IMR-90 (cell line): Measurements from ENCODE around the gene PGBD5. TPM values are rescaled to one million over a fixed set of nuclear protein-coding genes. Genes with fewer than 3 reads are reported as not detected.

ENCODE experiments used
- ATAC-seq: fragments of 200-7000 bp; cut with Tn5 transposase; 2 replicates; pipeline ENCODE4 v1.9.1; 2020; ENCODE audit warnings: low read depth, mild to moderate bottlenecking, moderate library complexity
- BruUV-seq: library from RNA; stranded (reverse); fragments of 400-500 nt; replicated peaks from 2 replicates; lab custom pipeline; 2021; lab: Mats Ljungman, UMichigan
- CTCF ChIA-PET: fragments of 300-600 bp; formaldehyde crosslinking; extraction: SDS; loops from one replicate; lab custom pipeline; 2021; ENCODE audit warnings: antibody characterized with exemption; lab: Yijun Ruan, JAX
- POLR2A ChIA-PET: fragments of 300-600 bp; sonication (Branson Sonifier 250); formaldehyde crosslinking; loops from one replicate; lab custom pipeline; 2022; ENCODE audit warnings: antibody characterized with exemption; ENCODE audit not compliant: unreplicated experiment; lab: Charles Lee
- DNase-seq: peaks from one replicate; pipeline ENCODE4 v3.0.0; 2013
- H2AFZ ChIP-seq: replicated peaks from 2 replicates; pipeline ENCODE3; 2013; ENCODE audit warnings: low read length, mild to moderate bottlenecking; ENCODE audit not compliant: poor library complexity
- H2AK5ac ChIP-seq: 2 replicates; pipeline ENCODE4 v1.6.1; 2013; ENCODE audit warnings: low read depth, low read length, inconsistent platforms
- H2AK9ac ChIP-seq: replicated peaks from 2 replicates; pipeline ENCODE3; 2013; ENCODE audit warnings: mild to moderate bottlenecking, low read depth, low read length, moderate library complexity; ENCODE audit not compliant: poor library complexity
- H2BK120ac ChIP-seq: 2 replicates; pipeline ENCODE4 v1.6.1; 2013; ENCODE audit warnings: low read depth, low read length, inconsistent platforms
- H2BK15ac ChIP-seq: 3 replicates; pipeline ENCODE4 v1.6.1; 2013; ENCODE audit warnings: low read depth, low read length, inconsistent platforms
- H2BK20ac ChIP-seq: 2 replicates; pipeline ENCODE4 v1.6.1; 2013; ENCODE audit warnings: low read depth, mild to moderate bottlenecking, inconsistent platforms, low read length, moderate library complexity
- H2BK5ac ChIP-seq: 2 replicates; pipeline ENCODE4 v1.6.1; 2013; ENCODE audit warnings: mild to moderate bottlenecking, low read depth, low read length, inconsistent platforms; ENCODE audit not compliant: poor library complexity, severe bottlenecking
- H3K14ac ChIP-seq: replicated peaks from 2 replicates; pipeline ENCODE4 v1.6.1; 2013; ENCODE audit warnings: low read depth, low read length, inconsistent platforms
- H3K18ac ChIP-seq: 2 replicates; pipeline ENCODE4 v1.6.1; 2013; ENCODE audit warnings: low read depth, low read length, control low read depth
- H3K23ac ChIP-seq: 2 replicates; pipeline ENCODE4 v1.6.1; 2013; ENCODE audit warnings: low read depth, low read length, inconsistent platforms
- H3K27ac ChIP-seq: 2 replicates; pipeline ENCODE4 v1.5.1; 2013; ENCODE audit warnings: mild to moderate bottlenecking, control low read depth, low read length; ENCODE audit not compliant: insufficient read depth
- H3K27me3 ChIP-seq: 2 replicates; pipeline ENCODE4 v1.6.1; 2013; ENCODE audit warnings: low read length; ENCODE audit not compliant: control insufficient read depth, insufficient read depth
- H3K36me3 ChIP-seq: 2 replicates; pipeline ENCODE4 v1.6.1; 2013; ENCODE audit warnings: low read length, mixed read lengths; ENCODE audit not compliant: control insufficient read depth, insufficient read depth
- H3K4ac ChIP-seq: 2 replicates; pipeline ENCODE4 v1.6.1; 2013; ENCODE audit warnings: low read depth, low read length, inconsistent platforms
- H3K4me1 ChIP-seq: 2 replicates; pipeline ENCODE4 v1.6.1; 2013; ENCODE audit warnings: low read length, mixed read lengths; ENCODE audit not compliant: control insufficient read depth, insufficient read depth
- H3K4me2 ChIP-seq: 2 replicates; pipeline ENCODE4 v1.6.1; 2013; ENCODE audit warnings: low read depth, mild to moderate bottlenecking, control low read depth, low read length, moderate library complexity
- H3K4me3 ChIP-seq: 2 replicates; pipeline ENCODE4 v1.5.1; 2013; ENCODE audit warnings: low read depth, mild to moderate bottlenecking, control low read depth, low read length, moderate library complexity; ENCODE audit not compliant: insufficient read depth
- H3K56ac ChIP-seq: 2 replicates; pipeline ENCODE4 v1.6.1; 2013; ENCODE audit warnings: low read length, inconsistent platforms; ENCODE audit not compliant: insufficient read depth; ENCODE audit errors: extremely low read depth
- H3K79me1 ChIP-seq, 2 experiments: 2 replicates each; pipeline ENCODE4 v1.6.1; 2013; ENCODE audit warnings: low read length in 2 of 2, inconsistent platforms in 1 of 2, low read depth in 1 of 2
- H3K9ac ChIP-seq: 2 replicates; pipeline ENCODE4 v1.6.1; 2013; ENCODE audit warnings: low read depth, low read length, control low read depth
- H3K9me1 ChIP-seq: 2 replicates; pipeline ENCODE4 v1.6.1; 2013; ENCODE audit warnings: low read length, inconsistent platforms; ENCODE audit not compliant: insufficient read depth
- H3K9me3 ChIP-seq: 2 replicates; pipeline ENCODE4 v1.6.1; 2013; ENCODE audit warnings: low read length; ENCODE audit not compliant: control insufficient read depth, insufficient read depth
- H4K20me1 ChIP-seq: 2 replicates; pipeline ENCODE4 v1.6.1; 2013; ENCODE audit warnings: low read length, inconsistent platforms; ENCODE audit not compliant: insufficient read depth
- H4K5ac ChIP-seq: 2 replicates; pipeline ENCODE4 v1.6.1; 2013; ENCODE audit warnings: mild to moderate bottlenecking, low read depth, low read length, control low read depth
- H4K8ac ChIP-seq, 2 experiments: 2 replicates each; pipeline ENCODE4 v1.6.1; 2013; ENCODE audit warnings: low read depth in 2 of 2, low read length in 2 of 2, control low read depth in 1 of 2, inconsistent platforms in 1 of 2
- H4K91ac ChIP-seq: 2 replicates; pipeline ENCODE4 v1.6.1; 2013; ENCODE audit warnings: low read depth, low read length, inconsistent platforms; ENCODE audit not compliant: insufficient read depth
- BHLHE40 ChIP-seq: fragments of 150-350 bp; IDR thresholded peaks from 2 replicates; pipeline ENCODE4 v1.6.1; 2016; ENCODE audit warnings: mild to moderate bottlenecking, low read depth, low read length
- CEBPB ChIP-seq: IDR thresholded peaks from 2 replicates; pipeline ENCODE4 v1.6.1; 2012; ENCODE audit warnings: low read depth, low read length, improper control_type of control experiment
- MAFK ChIP-seq: IDR thresholded peaks from 2 replicates; pipeline ENCODE4 v1.6.1; 2012; ENCODE audit warnings: low read depth, low read length, improper control_type of control experiment
- MAZ ChIP-seq: IDR thresholded peaks from 2 replicates; pipeline ENCODE4 v1.6.1; 2012; ENCODE audit warnings: low read depth, mild to moderate bottlenecking, low read length, improper control_type of control experiment, moderate library complexity, borderline replicate concordance
- MXI1 ChIP-seq: IDR thresholded peaks from 2 replicates; pipeline ENCODE4 v1.6.1; 2012; ENCODE audit warnings: low read depth, mild to moderate bottlenecking, low read length, moderate library complexity, borderline replicate concordance
- NFE2L2 ChIP-seq: fragments of 150-350 bp; IDR thresholded peaks from 2 replicates; pipeline ENCODE4 v1.6.1; 2016; ENCODE audit warnings: low read depth, mild to moderate bottlenecking, low read length
- POLR2A ChIP-seq: IDR thresholded peaks from 2 replicates; pipeline ENCODE4 v1.6.1; 2012; ENCODE audit warnings: mild to moderate bottlenecking, low read depth, low read length
- RAD21 ChIP-seq: IDR thresholded peaks from 2 replicates; pipeline ENCODE4 v1.6.1; 2012; ENCODE audit warnings: low read length, improper control_type of control experiment
- RCOR1 ChIP-seq: IDR thresholded peaks from 2 replicates; pipeline ENCODE4 v1.6.1; 2012; ENCODE audit warnings: mild to moderate bottlenecking, low read length, improper control_type of control experiment; ENCODE audit not compliant: insufficient replicate concordance
- RFX5 ChIP-seq: IDR thresholded peaks from 2 replicates; pipeline ENCODE4 v1.8.0; 2012; ENCODE audit warnings: low read depth, mild to moderate bottlenecking, low read length, moderate library complexity
- WGBS, 2 experiments: methylation state at CpG; one replicate each; pipeline versions ENCODE4 v1.1.5 to v1.1.7; 2013; ENCODE audit warnings: missing lambda C conversion rate in 2 of 2; ENCODE audit not compliant: insufficient read length in 1 of 2; ENCODE audit errors: extremely low coverage in 2 of 2; 5-methylcytosine and 5-hydroxymethylcytosine counted together
- dilution Hi-C: fragments of 300-500 bp; cut with HindIII; formaldehyde crosslinking; loops from one replicate; pipeline ENCODE4 v1.14.3; 2018; ENCODE audit warnings: low sequenced_read_pairs; ENCODE audit not compliant: unreplicated experiment
- in situ Hi-C: fragments of 300-500 bp; cut with MboI; formaldehyde crosslinking; loops from 3 replicates; pipeline ENCODE4 v1.14.3; 2019; ENCODE audit warnings: low sequenced_read_pairs, inconsistent platforms, mixed read lengths
- intact Hi-C: fragments of 100-400 bp; cut with micrococcal nuclease; formaldehyde crosslinking; loops from 2 replicates; pipeline ENCODE4 v1.10.0; 2022
- polyA plus RNA-seq, 3 experiments: library from polyadenylated mRNA; depleted of rRNA; stranded (reverse); fragments of >200 nt; gene quantifications; 2 replicates each; pipeline ENCODE4 v1.2.3, GENCODE V29; 2012; ENCODE audit warnings: low replicate concordance in 1 of 3
- total RNA-seq: library from RNA; depleted of rRNA; stranded (reverse); fragments of >200 nt; gene quantifications from 2 replicates; pipeline ENCODE4 v1.2.3, GENCODE V29; 2012
- TF ChIP-seq, protein P1 (sequence below): conservative IDR thresholded peaks from 2 replicates; pipeline ENCODE4 v1.5.1; 2012; ENCODE audit warnings: mild to moderate bottlenecking, low read depth, low read length, improper control_type of control experiment
- TF ChIP-seq, protein P2 (sequence below): fragments of 150-350 bp; IDR thresholded peaks from 2 replicates; pipeline ENCODE4 v1.6.1; 2017; ENCODE audit warnings: mild to moderate bottlenecking, antibody characterized with exemption, low read length, low read depth

Gene PGBD5
- total and polyA plus RNA-seq, 2 of the 4 experiments (the other 2 are of a cell fraction) = 0.18 to 0.36 TPM

DNA sequence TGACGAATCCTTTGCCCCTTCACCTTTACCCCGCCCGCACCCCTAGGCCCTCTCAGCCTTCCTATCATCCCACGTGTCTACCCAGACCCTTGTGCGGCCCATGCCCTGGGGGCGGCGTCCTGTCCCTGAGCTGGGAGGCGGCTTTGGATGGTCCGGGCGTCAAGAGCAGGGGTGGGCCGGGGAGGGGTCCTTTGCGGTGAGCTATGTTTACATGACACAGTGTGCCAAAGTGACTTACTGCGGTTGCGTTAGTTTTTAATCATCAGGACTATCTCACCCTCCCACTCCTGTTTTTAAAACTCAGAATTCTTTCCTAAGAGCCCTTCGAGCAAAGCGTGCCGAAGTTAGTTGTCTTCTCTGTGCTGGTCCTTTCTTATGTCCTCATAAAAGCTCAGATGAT, 144.6 kb downstream of the PGBD5 start:
- Histone ChIP-seq H3K14ac (no peak overlapping the region), H3K4me1 (no peaks in the 10 kb centered on the region), H3K4me2 (no peak overlapping the region), H3K27ac (no peak overlapping the region), H3K4me3 (no peak overlapping the region), H3K9me3 (no peaks in the 10 kb centered on the region), H4K20me1 (no peaks in the 10 kb centered on the region), H2AK9ac (no peak overlapping the region), H4K5ac (no peak overlapping the region), H2BK5ac (no peak overlapping the region), H3K4ac (no peak overlapping the region), H2BK15ac (no peak overlapping the region), H3K9ac (no peak overlapping the region), H3K23ac (no peak overlapping the region), H3K18ac (no peak overlapping the region), H2BK20ac (no peak overlapping the region), H4K8ac (no peak overlapping the region), H2AFZ (no peak overlapping the region), H2AK5ac (no peak overlapping the region), H3K56ac (no peak overlapping the region), H2BK120ac (no peak overlapping the region), H3K79me1 (no peaks in the 10 kb centered on the region; a peak in 1 of 4 replicates), H3K27me3 (no peaks in the 10 kb centered on the region), H3K36me3 (peaks cover 35% of the 10 kb centered on the region), H3K9me1 (no peaks in the 10 kb centered on the region), H4K91ac (no peak overlapping the region)
- peak; percentile 9 for DNase-seq
- BruUV-seq = no TSS peak
- TF ChIP-seq MXI1 (no peak), POLR2A (no peak), MAZ (no peak), RCOR1 (no peak), CEBPB (no peak), BHLHE40 (no peak), NFE2L2 (no peak), RFX5 (no peak), RAD21 (no peak), MAFK (no peak)
- TF ChIP-seq, protein P1, sequence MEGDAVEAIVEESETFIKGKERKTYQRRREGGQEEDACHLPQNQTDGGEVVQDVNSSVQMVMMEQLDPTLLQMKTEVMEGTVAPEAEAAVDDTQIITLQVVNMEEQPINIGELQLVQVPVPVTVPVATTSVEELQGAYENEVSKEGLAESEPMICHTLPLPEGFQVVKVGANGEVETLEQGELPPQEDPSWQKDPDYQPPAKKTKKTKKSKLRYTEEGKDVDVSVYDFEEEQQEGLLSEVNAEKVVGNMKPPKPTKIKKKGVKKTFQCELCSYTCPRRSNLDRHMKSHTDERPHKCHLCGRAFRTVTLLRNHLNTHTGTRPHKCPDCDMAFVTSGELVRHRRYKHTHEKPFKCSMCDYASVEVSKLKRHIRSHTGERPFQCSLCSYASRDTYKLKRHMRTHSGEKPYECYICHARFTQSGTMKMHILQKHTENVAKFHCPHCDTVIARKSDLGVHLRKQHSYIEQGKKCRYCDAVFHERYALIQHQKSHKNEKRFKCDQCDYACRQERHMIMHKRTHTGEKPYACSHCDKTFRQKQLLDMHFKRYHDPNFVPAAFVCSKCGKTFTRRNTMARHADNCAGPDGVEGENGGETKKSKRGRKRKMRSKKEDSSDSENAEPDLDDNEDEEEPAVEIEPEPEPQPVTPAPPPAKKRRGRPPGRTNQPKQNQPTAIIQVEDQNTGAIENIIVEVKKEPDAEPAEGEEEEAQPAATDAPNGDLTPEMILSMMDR = no peak
- TF ChIP-seq, protein P2, sequence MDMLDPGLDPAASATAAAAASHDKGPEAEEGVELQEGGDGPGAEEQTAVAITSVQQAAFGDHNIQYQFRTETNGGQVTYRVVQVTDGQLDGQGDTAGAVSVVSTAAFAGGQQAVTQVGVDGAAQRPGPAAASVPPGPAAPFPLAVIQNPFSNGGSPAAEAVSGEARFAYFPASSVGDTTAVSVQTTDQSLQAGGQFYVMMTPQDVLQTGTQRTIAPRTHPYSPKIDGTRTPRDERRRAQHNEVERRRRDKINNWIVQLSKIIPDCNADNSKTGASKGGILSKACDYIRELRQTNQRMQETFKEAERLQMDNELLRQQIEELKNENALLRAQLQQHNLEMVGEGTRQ = no peak
- ChIA-PET POLR2A (no interaction called here), CTCF (no interaction called here)
- no peak for ATAC-seq
- dilution Hi-C loops = no loop called here
- WGBS, 2 experiments = no CpG with 5 or more reads among the region's 17 CpGs
- in situ Hi-C loops = no loop called here
- intact Hi-C loops = no loop called here
